ENCODE data around the gene TLE1. TPM values are rescaled to one million over a fixed set of nuclear protein-coding genes. Genes with fewer than 3 reads are reported as not detected.

The TLE1 gene
- total and polyA plus RNA-seq, 9 donors, result 44.2 to 64.2 (median 55.4) TPM

DNA sequence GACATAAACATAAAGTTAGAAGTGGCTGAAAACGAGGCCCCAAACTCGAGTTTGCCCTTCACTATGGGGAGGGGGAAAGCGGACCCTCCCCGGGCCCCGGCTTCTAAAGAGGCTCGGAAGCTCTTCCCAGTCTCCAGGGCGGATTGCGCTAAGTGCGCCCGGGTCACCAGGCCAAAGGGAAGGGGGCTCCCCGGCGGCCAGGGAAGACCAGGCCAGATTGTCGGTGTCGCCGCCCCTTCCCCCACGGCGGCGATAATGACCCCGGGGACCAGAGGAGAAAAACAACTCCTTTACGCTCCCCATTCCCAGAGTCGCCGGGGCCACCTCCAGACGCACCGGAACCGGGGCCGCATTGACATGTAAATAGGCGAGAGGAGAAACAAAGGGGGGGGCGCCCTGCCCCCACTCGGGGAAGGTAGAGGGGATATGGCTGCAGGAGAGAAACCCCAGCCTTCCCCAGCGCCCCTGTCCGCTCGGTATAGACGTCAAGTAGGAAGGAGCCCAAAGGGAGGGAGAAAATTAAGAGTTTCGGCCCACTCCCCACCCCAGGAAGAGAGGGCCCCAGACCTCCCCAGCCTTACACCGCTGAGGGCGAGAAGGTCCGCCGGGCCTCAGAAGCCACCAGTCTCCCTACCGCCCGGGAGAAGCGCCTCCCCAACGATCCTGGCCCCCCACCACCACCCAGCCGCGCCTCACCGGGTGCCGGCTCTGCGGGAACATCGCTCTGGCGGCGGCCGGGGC lies 1.7 kb downstream of the TLE1 start:
- H3K9me3 ChIP-seq (replicated peaks; ENCODE audit: control insufficient read depth, low read depth, low read length), result no peaks in the 10 kb centered on the region
- peaks cover 2% of the 10 kb centered on the region for H3K36me3 ChIP-seq (ENCODE audit: control insufficient read depth, insufficient read depth, low read length)
- DNase-seq, result peak; percentile 68
- H3K4me3 ChIP-seq (ENCODE audit: low read length), result peak overlapping the region; percentile 89
- peaks cover 4% of the 10 kb centered on the region for H3K27me3 ChIP-seq (ENCODE audit: control insufficient read depth, insufficient read depth, low read length)
- 0% methylated on average over 36 of the region's 51 CpGs for WGBS (ENCODE audit: insufficient coverage)
- H3K4me1 ChIP-seq (ENCODE audit: control insufficient read depth, insufficient read depth, low read length), result peaks cover 11% of the 10 kb centered on the region
- peak overlapping the region; percentile 86 for H3K27ac ChIP-seq (ENCODE audit: low read length)

DNA sequence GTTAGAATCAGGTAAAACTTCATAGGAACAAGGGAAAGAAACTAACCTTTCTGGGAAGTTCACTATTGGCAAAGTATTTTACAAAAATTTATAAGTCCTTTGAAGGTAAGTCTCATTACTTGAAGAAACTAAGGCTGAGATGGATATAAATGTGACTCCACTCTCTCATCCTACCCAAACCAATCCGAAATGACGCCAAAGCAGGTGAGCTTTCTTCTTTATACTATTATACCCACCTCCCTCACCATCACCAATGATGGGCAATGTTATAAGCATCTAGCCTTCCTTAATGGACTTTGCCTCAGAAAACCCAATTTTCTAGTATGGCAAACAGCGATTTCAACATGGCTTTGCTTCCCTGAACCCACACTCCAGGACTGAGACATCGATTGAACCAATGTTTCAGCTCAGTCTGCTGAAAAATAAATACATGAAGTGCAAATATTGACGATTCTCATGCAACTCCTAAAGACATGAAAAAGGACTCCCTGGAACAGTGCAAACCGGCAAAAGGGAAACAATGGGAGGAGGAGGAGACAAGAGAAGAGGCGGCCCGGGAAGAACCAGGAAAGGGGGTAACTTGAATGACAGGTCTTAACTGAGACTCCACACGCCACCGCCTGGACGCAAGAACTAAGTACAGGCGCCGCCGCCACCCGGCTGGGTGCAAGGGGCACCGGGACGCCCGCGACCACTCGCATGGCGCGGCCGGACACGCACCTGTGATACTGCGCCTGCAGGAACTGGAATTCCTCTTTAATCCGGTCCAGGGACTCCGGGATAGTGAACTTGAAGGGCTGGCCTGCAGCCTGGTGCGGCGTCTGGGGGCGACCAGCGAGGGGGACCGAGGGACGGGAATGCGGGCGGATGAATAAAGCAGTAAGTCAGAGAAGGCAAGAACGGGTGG lies 2.5 kb downstream of the TLE1 start:
- H3K27ac ChIP-seq (ENCODE audit: low read length), result peak overlapping the region; percentile 86
- H3K4me3 ChIP-seq (ENCODE audit: low read length), result peak overlapping the region; percentile 89
- H3K27me3 ChIP-seq (ENCODE audit: control insufficient read depth, insufficient read depth, low read length), result peaks cover 6% of the 10 kb centered on the region
- DNase-seq, result peak; percentile 93
- H3K36me3 ChIP-seq (ENCODE audit: control insufficient read depth, insufficient read depth, low read length), result peaks cover 5% of the 10 kb centered on the region
- 2% methylated on average over 30 of the region's 36 CpGs for WGBS (ENCODE audit: insufficient coverage)
- H3K4me1 ChIP-seq (ENCODE audit: control insufficient read depth, insufficient read depth, low read length), result peaks cover 11% of the 10 kb centered on the region
- no peaks in the 10 kb centered on the region for H3K9me3 ChIP-seq (replicated peaks; ENCODE audit: control insufficient read depth, low read depth, low read length)

DNA sequence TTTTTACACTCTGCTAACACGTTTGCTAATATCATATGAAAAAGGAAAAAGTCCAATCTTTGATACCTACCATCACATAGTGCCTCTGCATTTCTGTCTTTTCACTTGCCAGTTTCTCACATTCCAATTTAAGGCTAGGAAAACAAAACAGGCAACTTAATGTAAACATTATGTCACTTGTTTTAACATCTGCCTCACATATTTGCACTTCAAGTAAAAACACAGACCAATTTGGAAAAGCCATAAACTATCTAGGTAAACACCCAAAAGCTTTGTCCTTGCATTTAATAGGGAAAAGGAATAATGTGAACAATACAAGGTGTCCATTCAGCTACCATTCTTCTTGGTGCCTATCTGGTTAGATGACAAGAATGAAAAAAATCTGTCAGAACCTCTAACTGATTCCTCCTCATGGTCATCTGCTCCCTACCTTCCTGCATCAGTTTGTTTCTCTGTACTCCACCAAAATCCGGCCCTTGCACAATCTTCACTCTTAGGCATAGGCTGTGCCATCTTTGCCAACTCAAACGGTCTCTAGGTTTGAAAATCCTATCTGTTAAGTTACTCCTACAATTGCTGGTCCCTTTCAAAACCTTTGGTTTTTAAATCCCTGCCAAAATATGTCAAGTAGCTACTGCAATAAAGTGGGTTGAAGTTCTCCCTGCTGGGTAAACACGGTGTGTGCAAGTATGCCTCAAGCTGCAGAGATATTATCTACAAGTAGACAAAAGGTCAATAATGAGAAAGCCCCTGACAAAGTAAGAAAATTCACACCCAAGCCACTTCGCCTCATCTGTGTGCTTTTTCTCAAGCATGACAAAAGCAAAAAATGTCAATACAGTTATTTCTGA lies 3.4 kb downstream of the TLE1 start:
- Histone ChIP-seq H3K27me3 (ENCODE audit: control insufficient read depth, insufficient read depth, low read length) (peaks cover 6% of the 10 kb centered on the region), H3K4me3 (ENCODE audit: low read length) (peak overlapping the region; percentile 89), H3K4me1 (ENCODE audit: control insufficient read depth, insufficient read depth, low read length) (peaks cover 11% of the 10 kb centered on the region), H3K27ac (ENCODE audit: low read length) (no peak overlapping the region), H3K36me3 (ENCODE audit: control insufficient read depth, insufficient read depth, low read length) (peaks cover 9% of the 10 kb centered on the region), H3K9me3 (replicated peaks; ENCODE audit: control insufficient read depth, low read depth, low read length) (no peaks in the 10 kb centered on the region)
- 86% methylated on average over 1 of the region's 5 CpGs for WGBS (ENCODE audit: insufficient coverage)
- DNase-seq, result peak; percentile 27

DNA sequence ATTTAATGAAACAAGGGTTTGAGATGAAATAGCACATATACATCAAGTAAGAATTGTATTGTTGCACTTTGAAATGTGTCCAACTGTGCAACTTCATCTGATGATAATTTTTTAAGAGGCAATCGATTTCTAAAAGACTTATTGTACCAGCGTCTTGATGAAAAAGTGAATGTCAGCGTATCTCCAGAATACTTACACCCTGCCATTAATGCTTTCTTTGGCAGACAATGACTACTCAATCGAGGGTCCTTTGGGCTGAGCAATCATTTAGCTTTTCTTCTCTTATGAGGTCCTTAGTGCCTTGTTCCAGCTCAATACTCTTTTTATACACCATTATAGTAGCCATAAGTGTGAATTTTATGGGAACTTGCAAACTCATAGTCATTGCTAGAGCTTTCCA lies 4.7 kb downstream of the TLE1 start:
- H3K4me3 ChIP-seq (ENCODE audit: low read length), result no peak overlapping the region
- H3K27me3 ChIP-seq (ENCODE audit: control insufficient read depth, insufficient read depth, low read length), result peaks cover 2% of the 10 kb centered on the region
- no peak for DNase-seq
- H3K36me3 ChIP-seq (ENCODE audit: control insufficient read depth, insufficient read depth, low read length), result peaks cover 14% of the 10 kb centered on the region
- peaks cover 8% of the 10 kb centered on the region for H3K4me1 ChIP-seq (ENCODE audit: control insufficient read depth, insufficient read depth, low read length)
- no peaks in the 10 kb centered on the region for H3K9me3 ChIP-seq (replicated peaks; ENCODE audit: control insufficient read depth, low read depth, low read length)
- H3K27ac ChIP-seq (ENCODE audit: low read length), result no peak overlapping the region
- 82% methylated on average over 2 of the region's 4 CpGs for WGBS (ENCODE audit: insufficient coverage)

DNA sequence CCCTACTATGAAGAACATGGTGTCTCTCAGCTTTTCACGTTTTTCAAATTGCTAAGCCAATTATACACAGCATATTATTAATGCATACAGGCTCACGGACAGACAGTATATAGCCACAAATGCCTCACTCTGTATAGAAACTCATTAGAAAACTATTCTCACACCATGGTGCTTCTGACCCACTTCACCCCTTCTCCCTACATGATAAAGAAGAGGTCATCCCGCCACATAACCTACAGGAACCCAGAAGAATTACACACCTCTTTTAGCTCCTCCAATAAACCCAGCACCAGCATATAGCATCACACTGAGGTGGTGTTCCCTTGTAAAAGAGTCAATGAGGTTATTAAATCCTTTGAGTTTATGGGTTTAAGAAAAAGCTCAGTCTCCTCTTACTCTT lies 5.6 kb downstream of the TLE1 start:
- peaks cover 14% of the 10 kb centered on the region for H3K36me3 ChIP-seq (ENCODE audit: control insufficient read depth, insufficient read depth, low read length)
- no peaks in the 10 kb centered on the region for H3K9me3 ChIP-seq (replicated peaks; ENCODE audit: control insufficient read depth, low read depth, low read length)
- no peak overlapping the region for H3K4me3 ChIP-seq (ENCODE audit: low read length)
- DNase-seq, result no peak
- H3K27ac ChIP-seq (ENCODE audit: low read length), result no peak overlapping the region
- H3K4me1 ChIP-seq (ENCODE audit: control insufficient read depth, insufficient read depth, low read length), result peaks cover 8% of the 10 kb centered on the region
- peaks cover 2% of the 10 kb centered on the region for H3K27me3 ChIP-seq (ENCODE audit: control insufficient read depth, insufficient read depth, low read length)
- 50% methylated on average over 2 of the region's 3 CpGs for whole genome bisulfite sequencing (ENCODE audit: insufficient coverage)

DNA sequence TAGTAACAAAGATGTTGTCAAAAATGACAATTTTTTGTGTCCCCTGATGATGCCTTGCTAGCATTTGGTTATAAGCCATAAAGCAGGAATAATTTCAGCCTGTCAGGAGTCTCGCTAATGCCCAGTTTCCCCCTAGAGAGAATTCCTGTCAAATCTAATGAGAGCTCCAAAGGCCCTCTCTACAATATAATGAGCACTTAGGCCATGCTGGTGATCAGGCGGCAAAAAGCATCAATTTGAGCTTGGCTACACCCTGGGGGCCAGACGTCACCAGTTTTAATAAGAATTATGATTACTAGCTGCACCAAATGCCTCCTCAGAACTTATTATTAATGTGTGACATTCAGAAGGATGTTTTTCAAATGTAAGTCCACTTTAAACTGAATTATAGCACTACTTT lies 6.1 kb downstream of the TLE1 start:
- WGBS (ENCODE audit: insufficient coverage), result 50% methylated on average over 1 of the region's 3 CpGs
- no peaks in the 10 kb centered on the region for H3K9me3 ChIP-seq (replicated peaks; ENCODE audit: control insufficient read depth, low read depth, low read length)
- H3K27ac ChIP-seq (ENCODE audit: low read length), result no peak overlapping the region
- peaks cover 14% of the 10 kb centered on the region for H3K36me3 ChIP-seq (ENCODE audit: control insufficient read depth, insufficient read depth, low read length)
- H3K27me3 ChIP-seq (ENCODE audit: control insufficient read depth, insufficient read depth, low read length), result peaks cover 2% of the 10 kb centered on the region
- peaks cover 8% of the 10 kb centered on the region for H3K4me1 ChIP-seq (ENCODE audit: control insufficient read depth, insufficient read depth, low read length)
- DNase-seq, result no peak
- H3K4me3 ChIP-seq (ENCODE audit: low read length), result no peak overlapping the region

DNA sequence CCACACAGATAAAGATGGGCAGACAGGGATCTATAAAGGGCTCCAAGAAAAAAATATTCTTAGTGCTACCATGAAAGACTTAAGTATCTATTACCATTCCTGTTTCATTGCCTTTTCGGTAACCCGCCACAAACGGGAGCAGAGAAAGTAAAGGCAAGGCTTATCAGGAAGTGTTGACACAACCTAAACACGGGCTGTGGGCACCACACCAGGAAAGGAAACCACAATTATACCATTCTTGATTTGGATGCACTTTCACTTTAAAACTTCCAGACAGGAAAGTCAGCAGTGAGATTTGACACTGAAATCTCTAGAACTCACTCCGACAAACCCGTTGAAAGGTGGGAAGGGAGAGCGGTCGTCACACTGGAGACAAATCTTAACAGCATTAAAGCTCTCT lies 6.5 kb downstream of the TLE1 start:
- no peak for DNase-seq
- Histone ChIP-seq H3K4me1 (ENCODE audit: control insufficient read depth, insufficient read depth, low read length) (peaks cover 8% of the 10 kb centered on the region), H3K27ac (ENCODE audit: low read length) (no peak overlapping the region), H3K36me3 (ENCODE audit: control insufficient read depth, insufficient read depth, low read length) (peaks cover 14% of the 10 kb centered on the region), H3K9me3 (replicated peaks; ENCODE audit: control insufficient read depth, low read depth, low read length) (no peaks in the 10 kb centered on the region), H3K4me3 (ENCODE audit: low read length) (no peak overlapping the region), H3K27me3 (ENCODE audit: control insufficient read depth, insufficient read depth, low read length) (peaks cover 2% of the 10 kb centered on the region)
- no CpG with 5 or more reads among the region's 8 CpGs for WGBS (ENCODE audit: insufficient coverage)

DNA sequence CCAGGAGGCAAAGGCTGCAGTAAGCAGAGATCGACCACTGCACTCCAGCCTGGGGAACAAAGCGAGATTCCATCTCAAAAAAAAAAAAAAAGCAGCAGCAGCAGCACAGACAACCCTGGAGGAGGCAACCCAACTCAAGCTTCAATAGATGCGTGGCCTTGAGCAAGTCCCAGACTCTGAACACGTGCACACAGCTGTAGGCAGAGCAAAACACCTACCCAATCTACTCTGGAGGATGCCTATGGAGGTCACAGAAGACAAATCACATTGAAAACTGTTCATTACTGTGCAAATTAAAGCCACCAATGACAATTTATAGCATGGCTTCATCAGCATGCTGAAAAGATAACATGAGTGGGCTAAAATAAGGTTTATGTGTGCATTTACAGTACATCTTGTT lies 7.2 kb downstream of the TLE1 start:
- H3K4me3 ChIP-seq (ENCODE audit: low read length), result no peak overlapping the region
- 75% methylated on average over 4 of the region's 4 CpGs for WGBS (ENCODE audit: insufficient coverage)
- DNase-seq, result no peak
- H3K9me3 ChIP-seq (replicated peaks; ENCODE audit: control insufficient read depth, low read depth, low read length), result no peaks in the 10 kb centered on the region
- peaks cover 8% of the 10 kb centered on the region for H3K4me1 ChIP-seq (ENCODE audit: control insufficient read depth, insufficient read depth, low read length)
- no peak overlapping the region for H3K27ac ChIP-seq (ENCODE audit: low read length)
- H3K36me3 ChIP-seq (ENCODE audit: control insufficient read depth, insufficient read depth, low read length), result peaks cover 14% of the 10 kb centered on the region
- H3K27me3 ChIP-seq (ENCODE audit: control insufficient read depth, insufficient read depth, low read length), result peaks cover 2% of the 10 kb centered on the region

DNA sequence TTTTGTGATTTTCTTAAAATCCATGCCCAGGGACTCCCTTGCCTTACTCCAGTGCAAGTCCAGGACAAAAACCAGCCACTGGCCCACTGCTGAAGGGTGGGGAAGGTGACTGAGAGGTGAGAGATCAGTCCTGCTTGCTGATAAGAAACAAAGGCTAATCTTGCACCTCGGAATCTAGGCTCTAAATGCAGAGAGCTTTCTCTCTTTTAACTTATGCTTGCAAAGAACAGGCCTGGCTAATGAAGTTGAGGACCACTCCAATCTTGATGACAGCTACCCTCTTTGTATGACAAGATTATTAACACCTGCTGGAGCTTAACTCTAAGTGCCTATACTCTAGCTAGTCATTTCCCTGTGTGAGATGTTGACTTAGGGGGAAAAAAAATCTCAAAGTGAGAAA lies 8.8 kb downstream of the TLE1 start:
- Histone ChIP-seq H3K27me3 (ENCODE audit: control insufficient read depth, insufficient read depth, low read length) (peaks cover 2% of the 10 kb centered on the region), H3K27ac (ENCODE audit: low read length) (no peak overlapping the region), H3K9me3 (replicated peaks; ENCODE audit: control insufficient read depth, low read depth, low read length) (no peaks in the 10 kb centered on the region), H3K4me1 (ENCODE audit: control insufficient read depth, insufficient read depth, low read length) (peaks cover 8% of the 10 kb centered on the region), H3K36me3 (ENCODE audit: control insufficient read depth, insufficient read depth, low read length) (peaks cover 16% of the 10 kb centered on the region), H3K4me3 (ENCODE audit: low read length) (no peak overlapping the region)
- 100% methylated on average over 1 of the region's 1 CpG for WGBS (ENCODE audit: insufficient coverage)
- DNase-seq, result no peak

Data from muscle of leg (tissue), 11 donors.